H1 (cell line): ENCODE data around the gene EPHA8. TPM values are rescaled to one million over a fixed set of nuclear protein-coding genes. Genes with fewer than 3 reads are reported as not detected.

ENCODE experiments used
- BACH1 ChIP-seq: IDR thresholded peaks from 2 replicates; pipeline ENCODE4 v1.6.1; 2012; ENCODE audit warnings: low read length, improper control_type of control experiment
- CREB1 ChIP-seq: IDR thresholded peaks from 2 replicates; pipeline ENCODE4 v1.6.1; 2012; ENCODE audit warnings: inconsistent platforms
- CTBP2 ChIP-seq: IDR thresholded peaks from 2 replicates; pipeline ENCODE4 v1.7.0; 2011; ENCODE audit warnings: borderline replicate concordance, mild to moderate bottlenecking, moderate library complexity, mixed read lengths, low read length; ENCODE audit not compliant: insufficient read depth, insufficient read length
- EZH2 ChIP-seq: fragments of 200-600 bp; sonication (generic); IDR thresholded peaks from 2 replicates; pipeline ENCODE4 v1.7.1; 2012; ENCODE audit warnings: low read depth, mild to moderate bottlenecking, moderate library complexity, low read length, inconsistent platforms; ENCODE audit not compliant: severe bottlenecking
- MAFK ChIP-seq: IDR thresholded peaks from 2 replicates; pipeline ENCODE4 v1.6.1; 2012; ENCODE audit warnings: low read depth, mild to moderate bottlenecking, improper control_type of control experiment, low read length
- RNF2 ChIP-seq: fragments of 200-900, 300-1000 bp; sonication (generic); IDR thresholded peaks from 2 replicates; pipeline ENCODE4 v1.7.1; 2016; ENCODE audit warnings: borderline replicate concordance, low read depth, mild to moderate bottlenecking, antibody characterized with exemption, low read length; ENCODE audit not compliant: poor library complexity, severe bottlenecking; ENCODE audit errors: missing control alignments
- SAP30 ChIP-seq: fragments of 300-600 bp; sonication (generic); IDR thresholded peaks from 2 replicates; pipeline ENCODE4 v1.7.1; 2012; ENCODE audit warnings: low read length, moderate library complexity, mild to moderate bottlenecking, inconsistent platforms; ENCODE audit not compliant: insufficient read depth, insufficient replicate concordance
- SIN3A ChIP-seq, 2 experiments: IDR thresholded peaks in 1 of 2; conservative IDR thresholded peaks in 1 of 2; 2 replicates each; pipeline ENCODE4 v1.6.1; 2011 to 2012; ENCODE audit warnings: low read length in 2 of 2, improper control_type of control experiment in 1 of 2, low read depth in 1 of 2, mild to moderate bottlenecking in 1 of 2
- SP1 ChIP-seq: IDR thresholded peaks from 2 replicates; pipeline ENCODE4 v1.6.1; 2011; ENCODE audit warnings: low read depth, low read length
- YY1 ChIP-seq: IDR thresholded peaks from 2 replicates; pipeline ENCODE4 v1.6.1; 2011; ENCODE audit warnings: low read depth, mild to moderate bottlenecking, low read length
- polyA plus RNA-seq, 7 experiments: library from polyadenylated mRNA; depleted of rRNA in 3 of 7; stranded (reverse) in 5 of 7; unstranded in 2 of 7; fragments of >200 nt in 5 of 7; fragments of 200-250 nt in 2 of 7; gene quantifications; 1 replicate in 5 of 7; 2 replicates in 1 of 7; 4 replicates in 1 of 7; pipeline versions ENCODE4 v1.2.1 to v1.2.3, GENCODE V29; 2011 to 2013; ENCODE audit warnings: missing spikeins in 2 of 7, mixed read lengths in 2 of 7
- total RNA-seq: library from RNA; stranded (reverse); fragmentation: NEBNext Ultra II Directional; extraction: Animal tissue kit (Norgen Biotek cat#: 25700); gene quantifications from 2 replicates; pipeline ENCODE4 v1.2.1, GENCODE V29; 2021

The EPHA8 gene
- total and polyA plus RNA-seq, 2 of the 8 experiments (the other 6 are each of a cell fraction or from before 2014, with no cell fraction given) = 4.0 to 8.4 TPM

DNA sequence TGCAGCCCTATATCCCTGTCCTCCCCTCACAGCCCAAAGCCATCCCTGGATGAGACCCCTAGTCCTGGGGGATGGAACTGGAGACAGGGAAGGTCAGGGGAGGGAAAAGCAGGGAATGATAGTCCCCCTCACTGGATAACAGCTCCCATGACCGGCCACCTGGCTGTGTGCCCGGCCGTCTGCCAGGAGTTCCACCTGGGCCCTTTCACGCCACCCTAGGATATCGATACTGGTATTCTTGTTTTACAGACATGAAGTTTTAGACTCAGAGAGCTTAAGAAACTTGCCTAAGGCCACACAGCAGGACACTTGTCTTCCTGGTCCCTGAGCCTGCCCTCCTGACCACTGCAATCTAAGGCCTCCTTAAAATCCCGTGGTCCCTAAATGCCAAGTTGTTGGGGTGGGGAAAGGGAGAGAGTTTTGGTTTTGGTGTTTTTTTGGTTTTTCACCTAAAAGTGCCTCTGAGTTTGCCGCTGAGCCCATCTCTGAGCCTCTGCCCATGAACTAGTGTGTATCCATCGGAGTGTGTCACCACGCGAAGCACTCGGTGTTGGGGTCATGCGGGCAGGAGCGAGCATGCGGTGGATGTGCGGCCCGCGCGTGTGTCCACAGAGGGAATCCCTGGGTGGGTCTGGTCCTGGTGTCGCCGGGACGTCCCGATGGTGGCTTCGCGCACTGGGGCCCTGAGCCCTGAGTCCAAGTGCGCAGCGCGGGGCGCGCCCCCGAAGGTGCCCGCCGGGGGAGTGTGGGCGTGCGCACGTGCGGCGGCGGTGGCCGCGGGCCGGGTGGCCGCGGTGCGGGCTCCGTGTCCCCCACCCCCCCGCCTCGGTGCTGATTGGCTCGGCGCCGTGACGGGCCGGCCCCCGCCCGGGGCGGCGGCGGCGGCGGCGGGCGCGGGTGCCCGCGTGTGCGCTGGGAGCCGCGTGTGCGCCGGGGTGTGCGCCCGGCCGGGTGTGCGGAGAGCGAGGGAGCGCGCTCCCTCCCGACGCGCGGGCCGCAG, at the start of gene EPHA8 (continued):
- TF ChIP-seq CREB1 (no peak), SIN3A (conservative IDR thresholded peaks at IDR 0.05 in 1 of 2, IDR thresholded peaks at IDR 0.05 in 1 of 2; ENCODE audit: low read depth in 1 of 2, low read length in 2 of 2) (no peak), SAP30 (no peak), YY1 (no peak), RNF2 (peak; percentile 21), CTBP2 (no peak), SP1 (no peak), BACH1 (no peak), MAFK (no peak), EZH2 (no peak)
